H1 (cell line): Measurements from ENCODE around the gene TRIM15. TPM values are rescaled to one million over a fixed set of nuclear protein-coding genes. Genes with fewer than 3 reads are reported as not detected.

ENCODE experiments used
- CTCF ChIA-PET: fragments of 300-600 bp; sonication (Branson Sonifier 250); formaldehyde crosslinking; loops from one replicate; lab custom pipeline; 2021; ENCODE audit not compliant: partially characterized antibody; lab: Charles Lee
- POLR2A ChIA-PET: fragments of 300-600 bp; sonication (Branson Sonifier 250); formaldehyde crosslinking; loops from one replicate; lab custom pipeline; 2021; ENCODE audit warnings: inconsistent platforms; ENCODE audit not compliant: partially characterized antibody; lab: Charles Lee
- DNase-seq, 2 experiments: peaks; one replicate each; pipeline versions ENCODE4 v3.0.0 to v3.0.0-alpha.2; 2010 to 2022; ENCODE audit warnings: low spot score in 2 of 2, low read depth in 1 of 2, mixed read lengths in 1 of 2
- FAIRE-seq: peaks from 2 replicates; lab custom pipeline; 2011; peaks lifted over from hg19 to GRCh38; lab: Jason Lieb, UNC
- H2AFZ ChIP-seq: 2 replicates; pipeline ENCODE4 v1.8.1; 2012; ENCODE audit warnings: low read length, inconsistent platforms
- H2AK5ac ChIP-seq: 2 replicates; pipeline ENCODE4 v1.6.1; 2013; ENCODE audit warnings: low read depth, low read length
- H2BK120ac ChIP-seq: replicated peaks from 2 replicates; pipeline ENCODE3; 2013; ENCODE audit warnings: low read depth, low read length, inconsistent platforms
- H2BK12ac ChIP-seq: 2 replicates; pipeline ENCODE4 v1.6.1; 2013; ENCODE audit warnings: low read depth, low read length
- H2BK15ac ChIP-seq: 2 replicates; pipeline ENCODE4 v1.6.1; 2013; ENCODE audit warnings: low read length
- H2BK20ac ChIP-seq: 2 replicates; pipeline ENCODE4 v1.6.1; 2013; ENCODE audit warnings: low read length
- H2BK5ac ChIP-seq: 2 replicates; pipeline ENCODE4 v1.6.1; 2013; ENCODE audit warnings: low read depth, low read length
- H3K14ac ChIP-seq: 2 replicates; pipeline ENCODE4 v1.6.1; 2013; ENCODE audit warnings: inconsistent platforms; ENCODE audit not compliant: insufficient read length
- H3K18ac ChIP-seq: 2 replicates; pipeline ENCODE4 v1.6.1; 2013; ENCODE audit warnings: low read length; ENCODE audit errors: extremely low read depth
- H3K23ac ChIP-seq: 2 replicates; pipeline ENCODE4 v1.6.1; 2013; ENCODE audit warnings: inconsistent platforms; ENCODE audit not compliant: insufficient read length
- H3K23me2 ChIP-seq: 2 replicates; pipeline ENCODE4 v1.6.1; 2013; ENCODE audit warnings: low read depth, low read length
- H3K27ac ChIP-seq: 2 replicates; pipeline ENCODE4 v1.6.1; 2011; ENCODE audit warnings: low read depth, low read length, inconsistent platforms
- H3K27me3 ChIP-seq, 4 experiments: replicated peaks in 1 of 4; 1 replicate in 1 of 4; 2 replicates in 3 of 4; pipeline versions ENCODE4 v1.6.1 to v1.8.1; 2011 to 2013; ENCODE audit warnings: low read length in 3 of 4, mild to moderate bottlenecking in 3 of 4, inconsistent platforms in 2 of 4, mixed read lengths in 2 of 4, moderate library complexity in 1 of 4; ENCODE audit not compliant: control insufficient read depth in 3 of 4, insufficient read depth in 3 of 4; ENCODE audit errors: extremely low read depth in 1 of 4
- H3K36me3 ChIP-seq, 4 experiments: 2 replicates each; pipeline versions ENCODE4 v1.6.1 to v1.8.1; 2011 to 2013; ENCODE audit warnings: mild to moderate bottlenecking in 4 of 4, low read length in 3 of 4, moderate library complexity in 2 of 4, control low read depth in 1 of 4, inconsistent platforms in 1 of 4; ENCODE audit not compliant: insufficient read depth in 4 of 4, control insufficient read depth in 2 of 4
- H3K4ac ChIP-seq: replicated peaks from 2 replicates; pipeline ENCODE3; 2013; ENCODE audit warnings: low read length, low read depth, mixed read lengths, inconsistent platforms; ENCODE audit not compliant: insufficient read length
- H3K4me1 ChIP-seq, 4 experiments: replicated peaks in 1 of 4; 1 replicate in 1 of 4; 2 replicates in 3 of 4; pipeline versions ENCODE4 v1.6.1 to v1.8.1; 2011 to 2013; ENCODE audit warnings: low read length in 3 of 4, inconsistent platforms in 2 of 4, mixed read lengths in 1 of 4; ENCODE audit not compliant: insufficient read depth in 4 of 4, control insufficient read depth in 3 of 4
- H3K4me2 ChIP-seq, 2 experiments: 2 replicates each; pipeline versions ENCODE4 v1.6.1 to v1.8.1; 2011 to 2013; ENCODE audit warnings: low read depth in 2 of 2, low read length in 2 of 2, control low read depth in 1 of 2, inconsistent platforms in 1 of 2, mild to moderate bottlenecking in 1 of 2; ENCODE audit not compliant: insufficient read depth in 1 of 2
- H3K4me3 ChIP-seq, 4 experiments: fragments of 200-600, 300-600 bp in 1 of 4; sonication (generic), shearing (Covaris generic), sonication (Bioruptor Twin) in 1 of 4; 2 replicates each; pipeline versions ENCODE4 v1.5.1 to v1.8.1; 2011 to 2016; ENCODE audit warnings: low read length in 4 of 4, low read depth in 3 of 4, control low read depth in 2 of 4, inconsistent platforms in 2 of 4, mild to moderate bottlenecking in 2 of 4, mixed read lengths in 1 of 4, moderate library complexity in 1 of 4; ENCODE audit not compliant: insufficient read depth in 2 of 4; ENCODE audit errors: extremely low read depth in 1 of 4
- H3K56ac ChIP-seq: replicated peaks from 2 replicates; pipeline ENCODE3; 2013; ENCODE audit warnings: low read depth, mild to moderate bottlenecking, mixed read lengths, low read length, inconsistent platforms; ENCODE audit not compliant: insufficient read length
- H3K79me1 ChIP-seq: 2 replicates; pipeline ENCODE4 v1.6.1; 2013; ENCODE audit warnings: low read depth, low read length, control low read depth
- H3K79me2 ChIP-seq, 2 experiments: 2 replicates each; pipeline versions ENCODE4 v1.6.1 to v1.8.1; 2012 to 2013; ENCODE audit warnings: low read length in 2 of 2, mild to moderate bottlenecking in 2 of 2, inconsistent platforms in 1 of 2; ENCODE audit not compliant: insufficient read depth in 2 of 2, control insufficient read depth in 1 of 2
- H3K9ac ChIP-seq, 4 experiments: replicated peaks in 1 of 4; 1 replicate in 1 of 4; 2 replicates in 3 of 4; pipeline versions ENCODE4 v1.6.1 to v1.8.1; 2011 to 2013; ENCODE audit warnings: low read depth in 3 of 4, low read length in 3 of 4, control low read depth in 2 of 4, mild to moderate bottlenecking in 2 of 4, moderate library complexity in 2 of 4, inconsistent platforms in 1 of 4; ENCODE audit errors: extremely low read depth in 1 of 4
- H3K9me3 ChIP-seq, 2 experiments: 2 replicates each; pipeline versions ENCODE4 v1.6.1 to v1.8.1; 2012 to 2013; ENCODE audit warnings: mild to moderate bottlenecking in 2 of 2, moderate library complexity in 2 of 2, control low read depth in 1 of 2, inconsistent platforms in 1 of 2, low read depth in 1 of 2, low read length in 1 of 2, mixed read lengths in 1 of 2; ENCODE audit not compliant: insufficient read depth in 2 of 2
- H4K20me1 ChIP-seq, 2 experiments: replicated peaks in 1 of 2; 2 replicates each; pipeline versions ENCODE3 to v1.8.1; 2011 to 2013; ENCODE audit warnings: inconsistent platforms in 2 of 2, low read length in 2 of 2, mild to moderate bottlenecking in 1 of 2; ENCODE audit not compliant: insufficient read depth in 2 of 2, control insufficient read depth in 1 of 2
- H4K5ac ChIP-seq: 2 replicates; pipeline ENCODE4 v1.6.1; 2013; ENCODE audit warnings: low read length, low read depth, mixed read lengths, inconsistent platforms; ENCODE audit not compliant: insufficient read length
- H4K8ac ChIP-seq: 2 replicates; pipeline ENCODE4 v1.8.0; 2013; ENCODE audit warnings: mild to moderate bottlenecking, moderate library complexity, low read length, inconsistent platforms; ENCODE audit not compliant: insufficient read depth; ENCODE audit errors: extremely low read depth
- H4K91ac ChIP-seq: replicated peaks from 2 replicates; pipeline ENCODE3; 2013; ENCODE audit warnings: low read length, mixed read lengths, inconsistent platforms; ENCODE audit not compliant: insufficient read length
- CBX8 ChIP-seq: fragments of 300-800, 300-1000 bp; sonication (generic); IDR thresholded peaks from 2 replicates; pipeline ENCODE4 v1.7.1; 2016; ENCODE audit warnings: low read depth, low read length, borderline replicate concordance
- CREB1 ChIP-seq: IDR thresholded peaks from 2 replicates; pipeline ENCODE4 v1.6.1; 2012; ENCODE audit warnings: inconsistent platforms
- EGR1 ChIP-seq: IDR thresholded peaks from 2 replicates; pipeline ENCODE4 v1.6.1; 2011; ENCODE audit warnings: low read depth, low read length, borderline replicate concordance
- HDAC6 ChIP-seq: IDR thresholded peaks from one replicate; pipeline ENCODE4 v1.7.1; 2012; ENCODE audit warnings: low read depth, mild to moderate bottlenecking, inconsistent platforms, low read length, moderate library complexity
- JUND ChIP-seq: IDR thresholded peaks from 2 replicates; pipeline ENCODE4 v1.6.1; 2011; ENCODE audit warnings: mild to moderate bottlenecking, improper control_type of control experiment, low read length
- KDM5A ChIP-seq: fragments of 200-600 bp; IDR thresholded peaks from 2 replicates; pipeline ENCODE4 v1.7.1; 2012; ENCODE audit warnings: mild to moderate bottlenecking, low read length, inconsistent platforms, mixed read lengths
- NRF1 ChIP-seq: IDR thresholded peaks from 2 replicates; pipeline ENCODE4 v1.6.1; 2011; ENCODE audit warnings: mild to moderate bottlenecking, low read depth, low read length, improper control_type of control experiment
- PHF8 ChIP-seq: fragments of 200-600 bp; sonication (generic); conservative IDR thresholded peaks from 2 replicates; pipeline ENCODE4 v1.7.1; 2012; ENCODE audit warnings: low read depth, mild to moderate bottlenecking, inconsistent platforms, low read length, moderate library complexity
- POLR2AphosphoS5 ChIP-seq: IDR thresholded peaks from 2 replicates; pipeline ENCODE4 v1.6.1; 2011; ENCODE audit warnings: low read depth, low read length
- RFX5 ChIP-seq: IDR thresholded peaks from 2 replicates; pipeline ENCODE4 v1.6.1; 2011; ENCODE audit warnings: low read depth, low read length, improper control_type of control experiment, borderline replicate concordance
- SIN3A ChIP-seq, 2 experiments: IDR thresholded peaks in 1 of 2; conservative IDR thresholded peaks in 1 of 2; 2 replicates each; pipeline ENCODE4 v1.6.1; 2011 to 2012; ENCODE audit warnings: low read length in 2 of 2, improper control_type of control experiment in 1 of 2, low read depth in 1 of 2, mild to moderate bottlenecking in 1 of 2
- TAF1 ChIP-seq: IDR thresholded peaks from 2 replicates; pipeline ENCODE4 v1.6.1; 2011; ENCODE audit warnings: mild to moderate bottlenecking, low read depth, low read length
- TAF7 ChIP-seq: optimal IDR thresholded peaks from 2 replicates; pipeline ENCODE3; 2011; ENCODE audit warnings: low read depth, mild to moderate bottlenecking, inconsistent platforms, low read length, moderate library complexity, borderline replicate concordance
- WGBS, 2 experiments: shearing (Covaris generic) in 1 of 2; methylation state at CpG; one replicate each; pipeline versions ENCODE4 v1.1.6 to v1.1.7; 2013 to 2015; ENCODE audit warnings: low lambda C conversion rate in 2 of 2, mixed read lengths in 2 of 2, inconsistent platforms in 1 of 2, low coverage in 1 of 2, missing lambda C conversion rate in 1 of 2; ENCODE audit not compliant: insufficient replicate concordance in 2 of 2, insufficient coverage in 1 of 2, insufficient read length in 1 of 2; ENCODE audit errors: extremely low coverage in 1 of 2, missing lambda C conversion rate in 1 of 2; 5-methylcytosine and 5-hydroxymethylcytosine counted together
- polyA plus RNA-seq, 7 experiments: library from polyadenylated mRNA; depleted of rRNA in 3 of 7; stranded (reverse) in 5 of 7; unstranded in 2 of 7; fragments of >200 nt in 5 of 7; fragments of 200-250 nt in 2 of 7; gene quantifications; 1 replicate in 5 of 7; 2 replicates in 1 of 7; 4 replicates in 1 of 7; pipeline versions ENCODE4 v1.2.1 to v1.2.3, GENCODE V29; 2011 to 2013; ENCODE audit warnings: missing spikeins in 2 of 7, mixed read lengths in 2 of 7
- total RNA-seq: library from RNA; stranded (reverse); fragmentation: NEBNext Ultra II Directional; extraction: Animal tissue kit (Norgen Biotek cat#: 25700); gene quantifications from 2 replicates; pipeline ENCODE4 v1.2.1, GENCODE V29; 2021

TRIM15 gene
- total and polyA plus RNA-seq, 2 of the 8 experiments (the other 6 are each of a cell fraction or from before 2014, with no cell fraction given) = 0.18 to 0.48 TPM

DNA sequence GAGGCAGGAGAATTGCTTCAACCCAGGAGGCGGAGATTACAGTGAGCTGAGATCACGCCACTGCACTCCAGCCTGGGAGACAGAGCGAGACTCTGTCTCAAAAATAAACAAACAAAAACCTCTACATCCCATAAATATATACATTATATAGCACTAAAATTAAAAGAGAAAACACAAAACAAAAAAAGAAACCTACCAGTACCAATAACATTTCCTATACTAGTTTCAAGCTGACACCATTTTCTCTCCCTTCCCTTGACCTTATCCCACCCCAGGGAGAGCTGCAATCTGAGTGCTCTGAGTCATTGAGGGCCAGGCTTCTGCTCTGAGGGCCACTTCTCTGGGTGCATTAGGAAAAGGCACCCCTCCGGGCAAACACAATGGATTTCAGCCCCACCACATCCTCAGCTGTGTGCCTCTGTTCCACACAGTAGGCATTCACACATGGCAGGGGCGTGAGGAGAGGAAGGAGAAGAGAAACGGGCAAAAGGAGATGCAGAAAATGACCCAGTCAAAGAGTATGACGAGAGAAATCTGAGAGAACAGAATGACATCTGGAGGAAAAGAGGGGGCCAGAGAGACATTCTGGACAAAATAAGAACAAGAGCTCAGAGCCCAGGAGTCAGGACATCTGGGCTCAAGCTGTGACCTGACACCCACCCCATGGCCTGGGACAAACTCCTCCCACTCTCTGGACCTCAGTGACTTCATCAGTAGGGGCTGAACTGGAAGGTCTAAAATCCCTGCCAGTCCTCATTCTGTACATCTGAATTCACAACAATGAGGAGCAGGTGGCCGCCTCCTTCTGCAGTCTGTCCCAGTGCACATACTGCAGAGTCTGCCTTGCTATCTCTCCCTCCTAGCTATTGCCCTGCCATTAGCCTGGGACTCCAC lies 31.7 kb downstream of the TRIM15 start:
- Histone ChIP-seq H3K79me2 (no peaks in the 10 kb centered on the region), H4K91ac (no peak overlapping the region), H3K27ac (no peak overlapping the region), H4K5ac (no peak overlapping the region), H3K4me3 (no peak overlapping the region), H2BK15ac (no peak overlapping the region), H3K23ac (no peak overlapping the region), H2BK120ac (no peak overlapping the region), H3K4ac (no peak overlapping the region), H3K79me1 (no peaks in the 10 kb centered on the region), H3K18ac (no peak overlapping the region), H3K4me1 (no peaks in the 10 kb centered on the region), H4K20me1 (peaks cover 6 to 14% of the 10 kb centered on the region in 2 experiments), H2BK20ac (no peak overlapping the region), H3K36me3 (peaks cover 10 to 39% (median 29%) of the 10 kb centered on the region in 4 experiments; a peak in 5 of 8 replicates), H3K56ac (no peak overlapping the region), H3K14ac (no peak overlapping the region), H2AK5ac (no peak overlapping the region), H3K4me2 (no peak overlapping the region), H4K8ac (no peak overlapping the region), H3K9ac (no peak overlapping the region), H2BK12ac (no peak overlapping the region), H3K9me3 (no peaks in the 10 kb centered on the region), H3K23me2 (no peaks in the 10 kb centered on the region), H3K27me3 (no peaks in the 10 kb centered on the region), H2AFZ (no peak overlapping the region), H2BK5ac (no peak overlapping the region)
- CTCF ChIA-PET = interaction anchor here (1.0 to 1.6 kb wide), 3 partner anchors 64 to 92 kb away, joined by 3 to 4 read pairs (median 4); no protein-coding TSS in a partner anchor
- WGBS, 2 experiments = 88% methylated on average over 8 of the region's 8 CpGs; no CpG with 5 or more reads in 1 of the 2 experiments
- POLR2A ChIA-PET = interaction anchor here (2.4 to 3.8 kb wide), 2 partner anchors 11 to 19 kb away, joined by 7 to 18 read pairs; partner anchors contain the start of gene TRIM26
- FAIRE-seq (no peak), DNase-seq (no peak)
- TF ChIP-seq NRF1 (no peak), POLR2AphosphoS5 (no peak), PHF8 (no peak), KDM5A (no peak), TAF7 (no peak), CREB1 (no peak), TAF1 (no peak), JUND (no peak), RFX5 (no peak), HDAC6 (no peak), CBX8 (no peak), SIN3A (conservative IDR thresholded peaks at IDR 0.05 in 1 of 2, IDR thresholded peaks at IDR 0.05 in 1 of 2; ENCODE audit: low read depth in 1 of 2, low read length in 2 of 2) (no peak), EGR1 (no peak)
